Activated naive CD8-positive, alpha-beta T cell treated with anti-CD3 and anti-CD28 coated beads, Interleukin-2, amount 50 U/mL, for 24 hours (primary cell): ENCODE results near the gene NSDHL.
A peak's percentile ranks its signal among the peaks of the same experiment; 100 is the strongest.

Source experiments
- ATAC-seq: fragments of 150-1000 bp; cut with Tn5 transposase; one replicate; pipeline ENCODE4 v1.10.0; 2021
- DNase-seq: peaks from one replicate; pipeline ENCODE4 v3.0.0; 2021
- H3K27ac Mint-ChIP-seq: one replicate; pipeline ENCODE4 v1.8.0; 2021; ENCODE audit warnings: mild to moderate bottlenecking, mixed read lengths
- H3K27me3 Mint-ChIP-seq: one replicate; pipeline ENCODE4 v1.8.0; 2021; ENCODE audit warnings: mixed read lengths
- H3K36me3 Mint-ChIP-seq: one replicate; pipeline ENCODE4 v1.8.0; 2021; ENCODE audit warnings: low read depth, mixed read lengths
- H3K4me1 Mint-ChIP-seq: one replicate; pipeline ENCODE4 v1.8.0; 2021; ENCODE audit warnings: mixed read lengths
- H3K4me3 Mint-ChIP-seq: one replicate; pipeline ENCODE4 v1.8.0; 2021; ENCODE audit warnings: mild to moderate bottlenecking, moderate library complexity, mixed read lengths
- H3K9me3 Mint-ChIP-seq: one replicate; pipeline ENCODE4 v1.8.0; 2021; ENCODE audit warnings: mixed read lengths

NSDHL gene

GRCh38 chrX:152895724-152896420 lies 65.0 kb downstream of the NSDHL start:
- Mint-ChIP-seq H3K27ac (no peak overlapping the region), H3K36me3 (no peaks in the 10 kb centered on the region), H3K27me3 (peaks cover 19% of the 10 kb centered on the region), H3K4me1 (no peaks in the 10 kb centered on the region), H3K9me3 (no peaks in the 10 kb centered on the region), H3K4me3 (no peak overlapping the region)
- no peak for DNase-seq
- ATAC-seq, result no peak

GRCh38 chrX:152896450-152896849 lies 65.6 kb downstream of the NSDHL start:
- Mint-ChIP-seq H3K27me3 (peaks cover 14% of the 10 kb centered on the region), H3K4me1 (no peaks in the 10 kb centered on the region), H3K4me3 (no peak overlapping the region), H3K9me3 (no peaks in the 10 kb centered on the region), H3K36me3 (no peaks in the 10 kb centered on the region), H3K27ac (no peak overlapping the region)
- DNase-seq (no peak), ATAC-seq (no peak)

- H3K4me1 Mint-ChIP-seq, result no peaks in the 10 kb centered on the region
- H3K9me3 Mint-ChIP-seq, result no peaks in the 10 kb centered on the region
- H3K36me3 Mint-ChIP-seq, result no peaks in the 10 kb centered on the region
- ATAC-seq, result no peak
- DNase-seq, result no peak
- no peak within 1 kb of the TSS for H3K27ac Mint-ChIP-seq
- no peak within 1 kb of the TSS for H3K4me3 Mint-ChIP-seq
- peaks cover 14% of the 10 kb centered on the region for H3K27me3 Mint-ChIP-seq
These were observed 66.6 kb downstream of the NSDHL start, which contains the start of gene ZNF185 for GRCh38 chrX:152897222-152898131. Gene ZNF185, plus strand, starts transcription at chrX:152898067. Its CDS starts 16,423 bp downstream, at chrX:152914490.

- peaks cover 14% of the 10 kb centered on the region for H3K27me3 Mint-ChIP-seq
- H3K36me3 Mint-ChIP-seq, result no peaks in the 10 kb centered on the region
- no peaks in the 10 kb centered on the region for H3K9me3 Mint-ChIP-seq
- no peak overlapping the region for H3K27ac Mint-ChIP-seq
- DNase-seq, result no peak
- ATAC-seq, result no peak
- no peak overlapping the region for H3K4me3 Mint-ChIP-seq
- H3K4me1 Mint-ChIP-seq, result no peaks in the 10 kb centered on the region
These were observed 67.6 kb downstream of the NSDHL start for GRCh38 chrX:152898442-152898841.

GRCh38 chrX:152899111-152899873 lies 68.4 kb downstream of the NSDHL start:
- no peaks in the 10 kb centered on the region for H3K9me3 Mint-ChIP-seq
- no peak overlapping the region for H3K4me3 Mint-ChIP-seq
- ATAC-seq (no peak), DNase-seq (no peak)
- no peaks in the 10 kb centered on the region for H3K4me1 Mint-ChIP-seq
- H3K36me3 Mint-ChIP-seq, result no peaks in the 10 kb centered on the region
- no peak overlapping the region for H3K27ac Mint-ChIP-seq
- H3K27me3 Mint-ChIP-seq, result peaks cover 14% of the 10 kb centered on the region

GRCh38 chrX:152899874-152900719 lies 69.2 kb downstream of the NSDHL start:
- no peak for ATAC-seq
- DNase-seq, result no peak
- H3K4me1 Mint-ChIP-seq, result no peaks in the 10 kb centered on the region
- H3K36me3 Mint-ChIP-seq, result no peaks in the 10 kb centered on the region
- no peaks in the 10 kb centered on the region for H3K9me3 Mint-ChIP-seq
- no peak overlapping the region for H3K4me3 Mint-ChIP-seq
- peaks cover 14% of the 10 kb centered on the region for H3K27me3 Mint-ChIP-seq
- no peak overlapping the region for H3K27ac Mint-ChIP-seq

- DNase-seq (no peak), ATAC-seq (no peak)
- no peak overlapping the region for H3K4me3 Mint-ChIP-seq
- no peaks in the 10 kb centered on the region for H3K4me1 Mint-ChIP-seq
- H3K9me3 Mint-ChIP-seq, result no peaks in the 10 kb centered on the region
- H3K27ac Mint-ChIP-seq, result no peak overlapping the region
- H3K27me3 Mint-ChIP-seq, result peaks cover 14% of the 10 kb centered on the region
- no peaks in the 10 kb centered on the region for H3K36me3 Mint-ChIP-seq
These were observed 70.1 kb downstream of the NSDHL start for GRCh38 chrX:152900937-152901445.

GRCh38 chrX:152901816-152902501 lies 71.1 kb downstream of the NSDHL start:
- H3K27ac Mint-ChIP-seq, result no peak overlapping the region
- H3K27me3 Mint-ChIP-seq, result peaks cover 7% of the 10 kb centered on the region
- peaks cover under 1% of the 10 kb centered on the region for H3K4me1 Mint-ChIP-seq
- ATAC-seq (no peak), DNase-seq (no peak)
- H3K36me3 Mint-ChIP-seq, result no peaks in the 10 kb centered on the region
- no peak overlapping the region for H3K4me3 Mint-ChIP-seq
- no peaks in the 10 kb centered on the region for H3K9me3 Mint-ChIP-seq

- Mint-ChIP-seq H3K27ac (no peak overlapping the region), H3K36me3 (no peaks in the 10 kb centered on the region), H3K4me1 (peaks cover 2% of the 10 kb centered on the region)
These were observed 71.6 kb downstream of the NSDHL start for GRCh38 chrX:152902502-152902820.

GRCh38 chrX:152903589-152903988 lies 72.7 kb downstream of the NSDHL start:
- ATAC-seq, result no peak
- peaks cover 2% of the 10 kb centered on the region for H3K4me1 Mint-ChIP-seq
- H3K9me3 Mint-ChIP-seq, result no peaks in the 10 kb centered on the region
- no peak overlapping the region for H3K4me3 Mint-ChIP-seq
- no peaks in the 10 kb centered on the region for H3K36me3 Mint-ChIP-seq
- DNase-seq, result no peak
- H3K27ac Mint-ChIP-seq, result no peak overlapping the region
- peaks cover 3% of the 10 kb centered on the region for H3K27me3 Mint-ChIP-seq

More at GRCh38 chrX:152902502-152902820, 71.6 kb downstream of the NSDHL start:
- Mint-ChIP-seq H3K4me3 (no peak overlapping the region), H3K9me3 (no peaks in the 10 kb centered on the region), H3K27me3 (peaks cover 7% of the 10 kb centered on the region)
- DNase-seq (no peak), ATAC-seq (no peak)

- Mint-ChIP-seq H3K4me1 (peaks cover 2% of the 10 kb centered on the region), H3K27ac (no peak overlapping the region), H3K27me3 (no peaks in the 10 kb centered on the region), H3K36me3 (no peaks in the 10 kb centered on the region), H3K9me3 (no peaks in the 10 kb centered on the region), H3K4me3 (no peak overlapping the region)
- ATAC-seq (peak; percentile 56), DNase-seq (peak; percentile 45)
These were observed 73.6 kb downstream of the NSDHL start for GRCh38 chrX:152904151-152905080.

GRCh38 chrX:152905081-152905420 lies 74.2 kb downstream of the NSDHL start:
- H3K4me1 Mint-ChIP-seq, result peaks cover 2% of the 10 kb centered on the region
- H3K27ac Mint-ChIP-seq, result no peak overlapping the region
- no peak overlapping the region for H3K4me3 Mint-ChIP-seq
- no peaks in the 10 kb centered on the region for H3K36me3 Mint-ChIP-seq
- H3K27me3 Mint-ChIP-seq, result no peaks in the 10 kb centered on the region
- H3K9me3 Mint-ChIP-seq, result no peaks in the 10 kb centered on the region
- DNase-seq, result no peak
- ATAC-seq, result no peak
